K562 (cell line): ENCODE data around the gene KAT7. TPM values are rescaled to one million over a fixed set of nuclear protein-coding genes. Genes with fewer than 3 reads are reported as not detected.

Experiments
- ATAC-seq: fragments of 200-7000 bp; cut with Tn5 transposase; 3 replicates; pipeline ENCODE4 v1.9.1; 2020; ENCODE audit warnings: moderate library complexity
- BruUV-seq: library from RNA; stranded (reverse); fragments of 400-500 nt; replicated peaks from 2 replicates; lab custom pipeline; 2021; lab: Mats Ljungman, UMichigan
- CTCF ChIA-PET: fragments of 300-600 bp; formaldehyde crosslinking; extraction: SDS; loops from one replicate; lab custom pipeline; 2021; ENCODE audit warnings: low intra/inter-chr PET ratio; lab: Yijun Ruan, JAX
- POLR2A ChIA-PET: fragments of 300-600, 350-650 bp; sonication (Branson Sonifier 250); formaldehyde crosslinking; extraction: SDS; loops from one replicate; lab custom pipeline; 2021; ENCODE audit warnings: antibody characterized with exemption, inconsistent platforms; lab: Yijun Ruan, JAX
- DNase-seq, 4 experiments: peaks; one replicate each; pipeline versions ENCODE4 v3.0.0 to v3.0.0-alpha.2; 2011 to 2018; ENCODE audit warnings: low spot score in 3 of 4, mixed read lengths in 3 of 4; ENCODE audit errors: extremely low read depth in 1 of 4
- FAIRE-seq: peaks from 2 replicates; lab custom pipeline; 2011; peaks lifted over from hg19 to GRCh38; lab: Jason Lieb, UNC
- H2AFZ ChIP-seq: 2 replicates; pipeline ENCODE4 v1.6.0; 2011; ENCODE audit warnings: low read depth, low read length, control low read depth, inconsistent platforms
- H3K27ac ChIP-seq: fragments of 200-600 bp; 3 replicates; pipeline ENCODE4 v1.8.0; 2011; ENCODE audit warnings: low read depth, mild to moderate bottlenecking, control low read depth, inconsistent platforms, low read length, moderate library complexity, mixed read lengths; ENCODE audit errors: extremely low read depth
- H3K27me3 ChIP-seq, 2 experiments: fragments of 300-600 bp in 1 of 2; 2 replicates in 1 of 2; 3 replicates in 1 of 2; pipeline versions ENCODE4 v1.6.0 to v1.8.0; 2011; ENCODE audit warnings: inconsistent platforms in 2 of 2, low read length in 2 of 2, mild to moderate bottlenecking in 1 of 2, mixed read lengths in 1 of 2, moderate library complexity in 1 of 2; ENCODE audit not compliant: control insufficient read depth in 2 of 2, insufficient read depth in 2 of 2
- H3K36me3 ChIP-seq: fragments of 300-600 bp; 3 replicates; pipeline ENCODE4 v1.8.0; 2011; ENCODE audit warnings: mild to moderate bottlenecking, low read length, inconsistent platforms; ENCODE audit not compliant: control insufficient read depth, insufficient read depth
- H3K4me1 ChIP-seq, 2 experiments: fragments of 200-600 bp in 1 of 2; replicated peaks in 1 of 2; 2 replicates in 1 of 2; 3 replicates in 1 of 2; pipeline versions ENCODE4 v1.5.1 to v1.8.0; 2011; ENCODE audit warnings: inconsistent platforms in 2 of 2, low read length in 2 of 2, mild to moderate bottlenecking in 1 of 2, mixed read lengths in 1 of 2, moderate library complexity in 1 of 2; ENCODE audit not compliant: control insufficient read depth in 2 of 2, insufficient read depth in 2 of 2
- H3K4me2 ChIP-seq: 2 replicates; pipeline ENCODE4 v1.6.1; 2011; ENCODE audit warnings: low read length, control low read depth, inconsistent platforms, mixed read lengths; ENCODE audit not compliant: insufficient read depth
- H3K4me3 ChIP-seq: fragments of 200-600 bp; sonication (generic), shearing (Covaris generic); 2 replicates; pipeline ENCODE4 v1.5.1; 2016; ENCODE audit warnings: control low read depth, inconsistent platforms
- H3K79me2 ChIP-seq: fragments of 200-600 bp; 3 replicates; pipeline ENCODE4 v1.8.0; 2011; ENCODE audit warnings: low read length, inconsistent platforms; ENCODE audit not compliant: control insufficient read depth, insufficient read depth
- H3K9ac ChIP-seq, 2 experiments: 2 replicates each; pipeline versions ENCODE4 v1.6.0 to v1.6.1; 2011; ENCODE audit warnings: low read depth in 2 of 2, low read length in 2 of 2, control low read depth in 1 of 2, inconsistent platforms in 1 of 2, mild to moderate bottlenecking in 1 of 2, mixed read lengths in 1 of 2; ENCODE audit not compliant: insufficient read depth in 1 of 2
- H3K9me1 ChIP-seq: one replicate; pipeline ENCODE4 v1.6.0; 2011; ENCODE audit warnings: inconsistent platforms, mild to moderate bottlenecking, low read length, moderate library complexity; ENCODE audit not compliant: control insufficient read depth, insufficient read depth
- H3K9me3 ChIP-seq: replicated peaks from 2 replicates; pipeline ENCODE4 v1.5.1; 2011; ENCODE audit warnings: low read depth, low read length, inconsistent platforms; ENCODE audit not compliant: control insufficient read depth, insufficient read depth
- H4K20me1 ChIP-seq: replicated peaks from 2 replicates; pipeline ENCODE4 v1.6.1; 2011; ENCODE audit warnings: low read length, inconsistent platforms, mixed read lengths; ENCODE audit not compliant: control insufficient read depth, insufficient read depth
- DACH1 ChIP-seq: fragments of 450-650 bp; IDR thresholded peaks from 2 replicates; pipeline ENCODE4 v1.6.1; 2018; ENCODE audit not compliant: partially characterized antibody
- FOXK1 ChIP-seq: sonication (generic); formaldehyde crosslinking; IDR thresholded peaks from 2 replicates; pipeline ENCODE4 v1.8.0; 2022; ENCODE audit warnings: missing genetic modification reagents, mild to moderate bottlenecking, borderline replicate concordance
- JUND ChIP-seq, 2 experiments: IDR thresholded peaks; 2 replicates in 1 of 2; 3 replicates in 1 of 2; pipeline ENCODE4 v1.6.1; 2011; ENCODE audit warnings: borderline replicate concordance in 2 of 2, low read depth in 2 of 2, low read length in 2 of 2, improper control_type of control experiment in 1 of 2, missing biosample characterization in 1 of 2, missing genetic modification characterization in 1 of 2, missing genetic modification reagents in 1 of 2
- MTF1 ChIP-seq: fragments of 250-450 bp; sonication (Bioruptor Pico); IDR thresholded peaks from 2 replicates; pipeline ENCODE4 v1.9.0; 2021; ENCODE audit warnings: moderate library complexity, mild to moderate bottlenecking, inconsistent platforms, borderline replicate concordance
- RB1 ChIP-seq: fragments of 450-650 bp; IDR thresholded peaks from 2 replicates; pipeline ENCODE4 v1.6.1; 2017; ENCODE audit warnings: low read depth, mild to moderate bottlenecking
- SAFB ChIP-seq: fragments of 200-400 bp; formaldehyde crosslinking; IDR thresholded peaks from 2 replicates; pipeline ENCODE4 v1.6.1; 2017; ENCODE audit warnings: low read depth, low read length, borderline replicate concordance
- ZC3H8 ChIP-seq: fragments of 450-650 bp; IDR thresholded peaks from 2 replicates; pipeline ENCODE4 v1.6.1; 2017
- WGBS: fragments of 100-300 bp; shearing (Covaris generic); methylation state at CpG from one replicate; pipeline ENCODE4 v1.1.6; 2016; ENCODE audit warnings: low coverage, mixed read lengths; ENCODE audit not compliant: insufficient coverage; ENCODE audit errors: missing lambda C conversion rate; 5-methylcytosine and 5-hydroxymethylcytosine counted together
- in situ Hi-C: fragments of 300-500 bp; cut with MboI; formaldehyde crosslinking; loops from 4 replicates; pipeline ENCODE4 v1.15.0; 2018; ENCODE audit warnings: inconsistent platforms, mixed read lengths
- intact Hi-C: fragments of 100-400 bp; cut with micrococcal nuclease; formaldehyde crosslinking; loops from 2 replicates; pipeline ENCODE4 v1.14.2; 2022
- polyA plus RNA-seq, 8 experiments: library from polyadenylated mRNA; depleted of rRNA in 4 of 8; stranded (reverse) in 5 of 8; unstranded in 3 of 8; fragments of >200 nt; fragmentation: Nextera tagmentation in 2 of 8; fragmentation: Illumina TruSeq in 1 of 8; extraction: Ambion mirVana in 2 of 8; extraction: Trizol in 1 of 8; gene quantifications; 2 replicates each; pipeline versions ENCODE4 v1.2.1 to v1.2.3, GENCODE V29; 2011 to 2014; ENCODE audit warnings: inconsistent platforms in 1 of 8, missing spikeins in 1 of 8
- total RNA-seq, 7 experiments: library from RNA; depleted of rRNA in 6 of 7; stranded (reverse); fragments of >200 nt in 6 of 7; fragmentation: Illumina TruSeq in 2 of 7; extraction: Trizol in 2 of 7; gene quantifications; 2 replicates each; pipeline versions ENCODE4 v1.2.1 to v1.2.3, GENCODE V29; 2011 to 2021; ENCODE audit warnings: low replicate concordance in 1 of 7
- TF ChIP-seq, protein P1 (sequence below), 2 experiments: fragments of 450-650 bp in 1 of 2; sonication (generic) in 1 of 2; formaldehyde crosslinking in 1 of 2; IDR thresholded peaks in 1 of 2; conservative IDR thresholded peaks in 1 of 2; 2 replicates each; pipeline versions ENCODE4 v1.6.1 to v1.8.1; 2016 to 2023; ENCODE audit warnings: mild to moderate bottlenecking in 2 of 2, moderate library complexity in 2 of 2, inconsistent platforms in 1 of 2, missing genetic modification reagents in 1 of 2
- TF ChIP-seq, protein P2 (sequence below): fragments of 250-450 bp; sonication (Bioruptor Pico); IDR thresholded peaks from 2 replicates; pipeline ENCODE4 v1.4.0; 2020; ENCODE audit warnings: borderline replicate concordance
- TF ChIP-seq, protein P3 (sequence below): fragments of 450-650 bp; IDR thresholded peaks from 2 replicates; pipeline ENCODE4 v1.6.1; 2014; ENCODE audit warnings: low read depth, mild to moderate bottlenecking, moderate library complexity, borderline replicate concordance
- TF ChIP-seq, protein P4 (sequence below): fragments of 450-650 bp; IDR thresholded peaks from 2 replicates; pipeline ENCODE4 v1.6.1; 2017; ENCODE audit warnings: antibody characterized with exemption

Gene KAT7
- total and polyA plus RNA-seq, 9 of the 15 experiments (the other 6 are each of a cell fraction or from before 2014, with no cell fraction given): 10.8 to 57.3 (median 34.8) TPM

DNA sequence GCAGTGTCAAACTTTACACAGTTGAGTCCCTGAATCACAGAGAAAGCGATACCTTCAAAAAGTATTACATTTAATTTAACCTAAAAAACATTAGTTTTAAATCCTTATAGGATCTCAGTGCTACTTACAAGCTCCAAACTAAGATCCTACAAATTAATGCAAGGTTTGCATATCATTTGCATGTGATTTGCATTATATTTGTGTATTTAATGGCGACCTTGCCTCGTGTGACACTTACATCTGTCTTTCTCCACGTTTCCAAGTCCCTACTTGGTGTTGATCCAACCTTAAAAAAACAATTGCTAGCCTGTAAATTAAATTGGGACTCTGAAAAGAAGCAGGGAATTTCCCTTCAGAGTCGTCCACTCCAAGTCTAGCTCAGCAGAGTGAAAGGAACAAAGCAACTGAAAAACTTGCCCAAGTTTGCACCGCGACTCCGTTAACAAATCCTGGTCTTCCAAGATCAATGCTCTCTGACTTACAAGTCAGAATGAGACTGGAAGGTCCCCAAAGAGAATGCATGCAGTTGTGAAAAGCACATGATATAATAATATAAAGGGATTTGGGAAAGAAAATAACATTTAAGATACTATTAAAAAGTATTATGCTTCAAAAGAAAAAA lies 23.8 kb upstream of the KAT7 start (continued):
- TF ChIP-seq, protein P1, sequence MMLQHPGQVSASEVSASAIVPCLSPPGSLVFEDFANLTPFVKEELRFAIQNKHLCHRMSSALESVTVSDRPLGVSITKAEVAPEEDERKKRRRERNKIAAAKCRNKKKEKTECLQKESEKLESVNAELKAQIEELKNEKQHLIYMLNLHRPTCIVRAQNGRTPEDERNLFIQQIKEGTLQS (IDR thresholded peaks at IDR 0.05): no peak
- TF ChIP-seq, protein P1 (CRISPR knock-in tag; conservative IDR thresholded peaks at IDR 0.05): no peak

DNA sequence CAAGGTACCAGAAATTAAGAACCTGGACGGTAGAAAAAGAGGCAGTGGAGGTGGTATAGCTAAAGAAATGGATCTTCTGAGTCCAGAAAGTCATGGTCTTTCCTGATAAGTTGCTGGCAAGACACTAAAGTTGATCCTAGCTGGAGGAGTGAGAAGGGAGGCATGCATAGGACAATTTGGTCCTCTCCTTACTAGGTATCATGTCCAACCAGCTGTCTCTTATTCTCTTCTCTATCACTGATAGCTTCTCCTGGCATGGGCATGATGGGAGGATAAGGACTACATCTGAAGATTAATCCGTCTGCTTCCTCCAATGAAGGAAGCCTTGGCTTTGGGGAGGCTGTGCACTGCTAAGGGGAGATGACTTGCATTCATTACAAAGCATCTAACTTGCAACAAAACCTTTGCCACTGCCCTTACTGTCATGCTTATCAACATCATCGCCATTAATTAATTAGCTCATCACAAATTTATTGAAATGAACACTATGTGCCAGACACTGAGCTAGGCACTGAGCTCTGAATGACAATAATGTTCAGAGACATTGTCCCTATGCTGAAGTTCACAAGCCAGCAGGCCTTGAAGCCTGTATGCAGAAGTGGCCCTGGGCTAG lies 21.5 kb upstream of the KAT7 start:
- Histone ChIP-seq H3K9me1 (no peaks in the 10 kb centered on the region), H3K9me3 (no peaks in the 10 kb centered on the region; the same call in 1 of the 2 replicates), H3K4me1 (peaks cover 5 to 25% of the 10 kb centered on the region in 2 experiments; a peak in 4 of 5 replicates), H3K27ac (peak overlapping the region; percentile 36; the same call in 1 of the 3 replicates), H4K20me1 (peaks cover 7% of the 10 kb centered on the region; the same call in 1 of the 2 replicates), H2AFZ (peak overlapping the region; percentile 21; the same call in 1 of the 2 replicates), H3K36me3 (peaks cover 4% of the 10 kb centered on the region; the same call in 1 of the 3 replicates), H3K27me3 (no peaks in the 10 kb centered on the region), H3K4me2 (peak overlapping the region; percentile 31), H3K79me2 (peaks cover 20% of the 10 kb centered on the region), H3K9ac (0 out of 4 replicates have a peak overlapping the region, but pooled peaks of 1 of the 2 experiments have one; percentile 10), H3K4me3 (no peak overlapping the region)
- BruUV-seq: no TSS peak
- FAIRE-seq (peak; percentile 58), DNase-seq (peak in 1 of 4 experiments; percentile 56), ATAC-seq (no peak)
- ChIA-PET POLR2A (interaction anchor here (1.0 kb wide), 1 partner anchor 11 kb away, joined by 3 read pairs; no protein-coding TSS in a partner anchor), CTCF (no interaction called here)
- intact Hi-C loops (no loop called here), in situ Hi-C loops (no loop called here)
- 10% methylated on average over 3 of the region's 3 CpGs for WGBS
- TF ChIP-seq ZC3H8 (no peak), RB1 (no peak), DACH1 (no peak), SAFB (no peak), FOXK1 (CRISPR knock-in tag) (no peak), MTF1 (no peak), JUND (IDR thresholded peaks at IDR 0.05; ENCODE audit: borderline replicate concordance, low read depth, low read length) (no peak), JUND (tag; IDR thresholded peaks at IDR 0.05; ENCODE audit: borderline replicate concordance, low read depth, low read length) (no peak)
- TF ChIP-seq, protein P2, sequence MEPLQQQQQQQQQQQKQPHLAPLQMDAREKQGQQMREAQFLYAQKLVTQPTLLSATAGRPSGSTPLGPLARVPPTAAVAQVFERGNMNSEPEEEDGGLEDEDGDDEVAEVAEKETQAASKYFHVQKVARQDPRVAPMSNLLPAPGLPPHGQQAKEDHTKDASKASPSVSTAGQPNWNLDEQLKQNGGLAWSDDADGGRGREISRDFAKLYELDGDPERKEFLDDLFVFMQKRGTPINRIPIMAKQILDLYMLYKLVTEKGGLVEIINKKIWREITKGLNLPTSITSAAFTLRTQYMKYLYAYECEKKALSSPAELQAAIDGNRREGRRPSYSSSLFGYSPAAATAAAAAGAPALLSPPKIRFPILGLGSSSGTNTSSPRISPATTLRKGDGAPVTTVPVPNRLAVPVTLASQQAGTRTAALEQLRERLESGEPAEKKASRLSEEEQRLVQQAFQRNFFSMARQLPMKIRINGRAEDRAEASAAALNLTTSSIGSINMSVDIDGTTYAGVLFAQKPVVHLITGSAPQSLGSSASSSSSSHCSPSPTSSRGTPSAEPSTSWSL (CRISPR knock-in tag): no peak
- TF ChIP-seq, protein P3, sequence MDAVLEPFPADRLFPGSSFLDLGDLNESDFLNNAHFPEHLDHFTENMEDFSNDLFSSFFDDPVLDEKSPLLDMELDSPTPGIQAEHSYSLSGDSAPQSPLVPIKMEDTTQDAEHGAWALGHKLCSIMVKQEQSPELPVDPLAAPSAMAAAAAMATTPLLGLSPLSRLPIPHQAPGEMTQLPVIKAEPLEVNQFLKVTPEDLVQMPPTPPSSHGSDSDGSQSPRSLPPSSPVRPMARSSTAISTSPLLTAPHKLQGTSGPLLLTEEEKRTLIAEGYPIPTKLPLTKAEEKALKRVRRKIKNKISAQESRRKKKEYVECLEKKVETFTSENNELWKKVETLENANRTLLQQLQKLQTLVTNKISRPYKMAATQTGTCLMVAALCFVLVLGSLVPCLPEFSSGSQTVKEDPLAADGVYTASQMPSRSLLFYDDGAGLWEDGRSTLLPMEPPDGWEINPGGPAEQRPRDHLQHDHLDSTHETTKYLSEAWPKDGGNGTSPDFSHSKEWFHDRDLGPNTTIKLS: no peak
- TF ChIP-seq, protein P4, sequence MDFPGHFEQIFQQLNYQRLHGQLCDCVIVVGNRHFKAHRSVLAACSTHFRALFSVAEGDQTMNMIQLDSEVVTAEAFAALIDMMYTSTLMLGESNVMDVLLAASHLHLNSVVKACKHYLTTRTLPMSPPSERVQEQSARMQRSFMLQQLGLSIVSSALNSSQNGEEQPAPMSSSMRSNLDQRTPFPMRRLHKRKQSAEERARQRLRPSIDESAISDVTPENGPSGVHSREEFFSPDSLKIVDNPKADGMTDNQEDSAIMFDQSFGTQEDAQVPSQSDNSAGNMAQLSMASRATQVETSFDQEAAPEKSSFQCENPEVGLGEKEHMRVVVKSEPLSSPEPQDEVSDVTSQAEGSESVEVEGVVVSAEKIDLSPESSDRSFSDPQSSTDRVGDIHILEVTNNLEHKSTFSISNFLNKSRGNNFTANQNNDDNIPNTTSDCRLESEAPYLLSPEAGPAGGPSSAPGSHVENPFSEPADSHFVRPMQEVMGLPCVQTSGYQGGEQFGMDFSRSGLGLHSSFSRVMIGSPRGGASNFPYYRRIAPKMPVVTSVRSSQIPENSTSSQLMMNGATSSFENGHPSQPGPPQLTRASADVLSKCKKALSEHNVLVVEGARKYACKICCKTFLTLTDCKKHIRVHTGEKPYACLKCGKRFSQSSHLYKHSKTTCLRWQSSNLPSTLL: no peak
